ENCODE measurements around the gene ST14.
A peak's percentile ranks its signal among the peaks of the same experiment; 100 is the strongest.

The ST14 gene

GRCh38 chr11:130156108-130157022 is 3.2 kb upstream of the ST14 start:
- Histone ChIP-seq H3K4me1 (ENCODE audit: control insufficient read depth, insufficient read depth, low read length) (peaks cover 15% of the 10 kb centered on the region), H3K9me3 (ENCODE audit: control insufficient read depth, insufficient read depth, low read length) (no peaks in the 10 kb centered on the region), H3K4me3 (ENCODE audit: low read depth, low read length) (no peak overlapping the region), H3K36me3 (ENCODE audit: control insufficient read depth, insufficient read depth, low read length) (no peaks in the 10 kb centered on the region), H3K9ac (ENCODE audit: low read depth, low read length) (no peak overlapping the region), H3K27ac (ENCODE audit: low read depth, low read length) (no peak overlapping the region), H3K27me3 (ENCODE audit: control insufficient read depth, insufficient read depth, low read length) (peaks cover 36% of the 10 kb centered on the region)

DNA sequence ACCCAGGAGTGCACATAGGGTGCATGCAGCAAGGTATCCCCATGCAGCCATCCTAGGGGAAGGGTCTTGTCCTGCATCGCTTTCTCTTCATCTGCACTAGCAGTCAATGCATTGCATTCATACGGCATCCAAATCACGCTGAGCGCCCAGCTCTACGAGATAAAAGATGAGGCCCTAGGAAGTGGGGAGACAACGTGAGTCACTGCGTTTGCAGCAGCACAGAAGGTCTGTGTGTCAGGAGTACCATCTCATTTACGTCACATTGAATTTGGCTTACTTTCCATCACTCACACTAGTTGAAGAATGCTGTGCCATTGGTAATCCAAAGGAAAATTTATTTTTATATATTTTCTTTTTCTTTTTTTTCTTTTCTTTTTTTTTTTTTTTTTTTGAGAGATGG is 2.5 kb upstream of the ST14 start:
- Histone ChIP-seq H3K27me3 (ENCODE audit: control insufficient read depth, insufficient read depth, low read length) (peaks cover 44% of the 10 kb centered on the region), H3K27ac (ENCODE audit: low read depth, low read length) (no peak overlapping the region), H3K9ac (ENCODE audit: low read depth, low read length) (no peak overlapping the region), H3K4me1 (ENCODE audit: control insufficient read depth, insufficient read depth, low read length) (peaks cover 20% of the 10 kb centered on the region), H3K9me3 (ENCODE audit: control insufficient read depth, insufficient read depth, low read length) (no peaks in the 10 kb centered on the region), H3K4me3 (ENCODE audit: low read depth, low read length) (no peak overlapping the region), H3K36me3 (ENCODE audit: control insufficient read depth, insufficient read depth, low read length) (no peaks in the 10 kb centered on the region)

DNA sequence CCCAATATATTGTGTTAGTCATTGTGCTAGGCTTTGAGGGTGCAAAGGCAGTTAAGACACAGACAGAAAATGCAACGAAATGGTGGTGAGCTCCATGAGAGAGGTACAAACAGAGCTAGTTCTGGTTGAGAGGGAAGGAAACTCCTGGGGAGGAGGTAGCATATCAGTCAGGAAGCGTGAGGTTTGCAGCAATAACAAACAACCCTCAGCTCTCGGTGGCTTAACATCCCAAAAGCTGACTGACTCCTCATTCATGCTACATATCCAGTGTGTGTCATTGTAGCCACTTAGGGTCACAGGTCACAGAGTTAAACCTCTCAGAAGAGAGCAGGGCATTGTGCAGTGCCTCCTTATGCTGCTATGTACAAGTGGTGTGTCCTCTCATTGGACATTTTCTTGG is 1.7 kb upstream of the ST14 start:
- no peak overlapping the region for H3K4me3 ChIP-seq (ENCODE audit: low read depth, low read length)
- no peaks in the 10 kb centered on the region for H3K36me3 ChIP-seq (ENCODE audit: control insufficient read depth, insufficient read depth, low read length)
- H3K27me3 ChIP-seq (ENCODE audit: control insufficient read depth, insufficient read depth, low read length), result peaks cover 48% of the 10 kb centered on the region
- H3K27ac ChIP-seq (ENCODE audit: low read depth, low read length), result no peak overlapping the region
- no peak overlapping the region for H3K9ac ChIP-seq (ENCODE audit: low read depth, low read length)
- H3K4me1 ChIP-seq (ENCODE audit: control insufficient read depth, insufficient read depth, low read length), result peaks cover 20% of the 10 kb centered on the region
- H3K9me3 ChIP-seq (ENCODE audit: control insufficient read depth, insufficient read depth, low read length), result no peaks in the 10 kb centered on the region

- Histone ChIP-seq H3K27me3 (ENCODE audit: control insufficient read depth, insufficient read depth, low read length) (peaks cover 48% of the 10 kb centered on the region), H3K9ac (ENCODE audit: low read depth, low read length) (no peak overlapping the region), H3K27ac (ENCODE audit: low read depth, low read length) (no peak overlapping the region), H3K36me3 (ENCODE audit: control insufficient read depth, insufficient read depth, low read length) (no peaks in the 10 kb centered on the region), H3K4me1 (ENCODE audit: control insufficient read depth, insufficient read depth, low read length) (peaks cover 22% of the 10 kb centered on the region), H3K9me3 (ENCODE audit: control insufficient read depth, insufficient read depth, low read length) (no peaks in the 10 kb centered on the region), H3K4me3 (ENCODE audit: low read depth, low read length) (peak overlapping the region; percentile 58; the same call in 1 of the 2 replicates)
Observed at GRCh38 chr11:130159139-130159538, 443 bp upstream of the ST14 start.

- Histone ChIP-seq H3K36me3 (ENCODE audit: control insufficient read depth, insufficient read depth, low read length) (no peaks in the 10 kb centered on the region), H3K4me1 (ENCODE audit: control insufficient read depth, insufficient read depth, low read length) (peaks cover 22% of the 10 kb centered on the region; the same call in 1 of the 2 replicates), H3K27me3 (ENCODE audit: control insufficient read depth, insufficient read depth, low read length) (peaks cover 48% of the 10 kb centered on the region), H3K4me3 (ENCODE audit: low read depth, low read length) (peak overlapping the region; percentile 58), H3K9ac (ENCODE audit: low read depth, low read length) (no peak overlapping the region), H3K27ac (ENCODE audit: low read depth, low read length) (no peak overlapping the region), H3K9me3 (ENCODE audit: control insufficient read depth, insufficient read depth, low read length) (no peaks in the 10 kb centered on the region)
Observed at GRCh38 chr11:130160498-130161155, 1.0 kb downstream of the ST14 start.

GRCh38 chr11:130161441-130162145 is 2.0 kb downstream of the ST14 start:
- Histone ChIP-seq H3K36me3 (ENCODE audit: control insufficient read depth, insufficient read depth, low read length) (no peaks in the 10 kb centered on the region), H3K9ac (ENCODE audit: low read depth, low read length) (no peak overlapping the region), H3K27ac (ENCODE audit: low read depth, low read length) (no peak overlapping the region), H3K9me3 (ENCODE audit: control insufficient read depth, insufficient read depth, low read length) (no peaks in the 10 kb centered on the region), H3K4me1 (ENCODE audit: control insufficient read depth, insufficient read depth, low read length) (peaks cover 22% of the 10 kb centered on the region; the same call in 1 of the 2 replicates), H3K4me3 (ENCODE audit: low read depth, low read length) (no peak overlapping the region), H3K27me3 (ENCODE audit: control insufficient read depth, insufficient read depth, low read length) (peaks cover 48% of the 10 kb centered on the region)

DNA sequence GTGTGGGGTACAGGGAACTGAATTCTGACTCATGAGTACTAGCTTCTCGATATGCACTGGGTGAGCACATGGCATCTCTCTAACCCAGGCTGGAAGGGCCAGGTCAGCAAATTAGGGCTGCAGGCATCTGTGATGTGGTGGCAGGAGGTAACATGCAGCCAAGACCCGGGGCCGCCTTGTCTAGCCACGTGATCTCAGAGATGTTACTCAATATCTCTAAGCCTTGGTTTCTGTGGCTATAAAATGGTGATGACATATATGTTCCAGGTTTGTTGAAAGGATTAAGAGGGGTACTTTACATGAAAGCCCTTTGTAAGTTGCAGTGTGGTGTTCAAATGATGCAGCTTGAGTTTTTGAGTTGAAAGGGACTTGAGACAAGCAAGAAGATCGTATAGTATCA is 3.2 kb downstream of the ST14 start:
- H3K9me3 ChIP-seq (ENCODE audit: control insufficient read depth, insufficient read depth, low read length), result no peaks in the 10 kb centered on the region
- no peak overlapping the region for H3K9ac ChIP-seq (ENCODE audit: low read depth, low read length)
- H3K36me3 ChIP-seq (ENCODE audit: control insufficient read depth, insufficient read depth, low read length), result no peaks in the 10 kb centered on the region
- H3K27ac ChIP-seq (ENCODE audit: low read depth, low read length), result no peak overlapping the region
- H3K4me3 ChIP-seq (ENCODE audit: low read depth, low read length), result no peak overlapping the region
- peaks cover 22% of the 10 kb centered on the region; the same call in 1 of the 2 replicates for H3K4me1 ChIP-seq (ENCODE audit: control insufficient read depth, insufficient read depth, low read length)
- H3K27me3 ChIP-seq (ENCODE audit: control insufficient read depth, insufficient read depth, low read length), result peaks cover 48% of the 10 kb centered on the region

DNA sequence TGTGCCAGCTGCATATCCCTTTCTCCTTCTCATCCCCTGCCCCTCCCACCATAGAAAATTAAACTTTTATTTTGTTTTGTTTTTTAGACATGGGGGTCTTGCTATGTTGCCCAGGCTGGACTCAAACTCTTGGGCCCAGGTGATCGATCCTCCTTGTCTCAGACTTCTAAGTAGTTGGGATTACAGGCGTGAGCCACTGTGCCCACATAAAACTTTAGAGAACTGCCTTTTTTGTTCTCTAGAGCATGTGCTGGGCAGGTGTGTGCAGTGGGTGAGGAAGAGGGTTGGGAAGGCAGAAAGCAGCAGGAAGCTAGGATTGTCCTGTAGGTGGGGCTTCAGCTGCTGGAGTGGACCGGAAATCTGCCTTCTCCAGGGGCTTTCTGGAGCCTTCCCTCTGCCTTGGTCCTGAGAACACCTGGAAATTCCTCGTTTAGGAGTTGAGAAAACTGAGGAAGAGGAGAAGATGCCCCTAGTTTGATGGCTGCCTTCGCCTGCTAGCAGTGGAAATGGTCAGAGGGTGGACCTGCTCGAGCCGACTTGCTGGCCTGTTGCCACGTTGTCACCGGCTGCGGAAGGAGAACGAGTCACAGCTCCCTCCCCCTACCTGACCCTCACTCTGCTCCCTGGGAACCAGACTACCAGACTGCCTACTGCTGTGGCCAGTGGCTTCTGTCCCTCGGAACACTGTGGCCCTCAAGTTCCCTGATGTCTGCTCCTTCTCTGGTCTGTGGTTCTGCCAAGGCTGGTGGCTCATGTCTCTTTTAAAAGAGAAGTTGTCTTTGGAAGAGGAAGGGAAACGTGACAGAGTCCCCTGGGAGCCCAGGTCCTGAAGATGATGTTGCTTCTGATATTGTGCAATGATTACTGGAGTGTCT is 4.0 kb downstream of the ST14 start:
- H3K27me3 ChIP-seq (ENCODE audit: control insufficient read depth, insufficient read depth, low read length), result peaks cover 48% of the 10 kb centered on the region
- no peak overlapping the region for H3K27ac ChIP-seq (ENCODE audit: low read depth, low read length)
- no peaks in the 10 kb centered on the region for H3K36me3 ChIP-seq (ENCODE audit: control insufficient read depth, insufficient read depth, low read length)
- H3K4me3 ChIP-seq (ENCODE audit: low read depth, low read length), result no peak overlapping the region
- peaks cover 22% of the 10 kb centered on the region; the same call in 1 of the 2 replicates for H3K4me1 ChIP-seq (ENCODE audit: control insufficient read depth, insufficient read depth, low read length)
- no peaks in the 10 kb centered on the region for H3K9me3 ChIP-seq (ENCODE audit: control insufficient read depth, insufficient read depth, low read length)
- H3K9ac ChIP-seq (ENCODE audit: low read depth, low read length), result no peak overlapping the region

GRCh38 chr11:130164221-130164570 is 4.6 kb downstream of the ST14 start:
- H3K9me3 ChIP-seq (ENCODE audit: control insufficient read depth, insufficient read depth, low read length), result no peaks in the 10 kb centered on the region
- H3K4me1 ChIP-seq (ENCODE audit: control insufficient read depth, insufficient read depth, low read length), result peaks cover 20% of the 10 kb centered on the region; the same call in 1 of the 2 replicates
- no peak overlapping the region for H3K9ac ChIP-seq (ENCODE audit: low read depth, low read length)
- no peaks in the 10 kb centered on the region for H3K36me3 ChIP-seq (ENCODE audit: control insufficient read depth, insufficient read depth, low read length)
- H3K27me3 ChIP-seq (ENCODE audit: control insufficient read depth, insufficient read depth, low read length), result peaks cover 47% of the 10 kb centered on the region
- H3K4me3 ChIP-seq (ENCODE audit: low read depth, low read length), result no peak overlapping the region
- no peak overlapping the region for H3K27ac ChIP-seq (ENCODE audit: low read depth, low read length)
